Gastroesophageal sphincter (tissue), 4 donors: ENCODE data around the gene SLC26A5. TPM values are rescaled to one million over a fixed set of nuclear protein-coding genes. Genes with fewer than 3 reads are reported as not detected.

Source experiments
- ATAC-seq: fragments of 150-250 bp; one replicate; pipeline ENCODE4 v1.9.1; 2016; ENCODE audit warnings: mild to moderate bottlenecking, moderate library complexity
- H3K27ac ChIP-seq, 4 donors: fragments of 200-600 bp; sonication (generic) in 3 of 4; 1 replicate in 3 of 4; 2 replicates in 1 of 4; pipeline ENCODE4 v1.5.1; 2016 to 2019
- H3K27me3 ChIP-seq: fragments of 200-600 bp; sonication (generic); one replicate; pipeline ENCODE4 v1.5.1; 2019
- H3K36me3 ChIP-seq, 2 donors: fragments of 200-600 bp; sonication (generic); one replicate each; pipeline ENCODE4 v1.5.1; 2019; ENCODE audit warnings: control low read depth in 1 of 2
- H3K4me1 ChIP-seq, 3 donors: fragments of 200-600 bp; sonication (generic); 1 replicate in 2 of 3; 2 replicates in 1 of 3; pipeline ENCODE4 v1.5.1; 2016 to 2019; ENCODE audit warnings: control low read depth in 2 of 3
- H3K4me3 ChIP-seq, 2 donors: fragments of 200-600 bp; sonication (generic); one replicate each; pipeline ENCODE4 v1.5.1; 2019; ENCODE audit warnings: mild to moderate bottlenecking in 1 of 2, moderate library complexity in 1 of 2
- H3K9me3 ChIP-seq, 3 donors: fragments of 200-600 bp; sonication (generic); one replicate each; pipeline ENCODE4 v1.5.1; 2017 to 2019; ENCODE audit warnings: control low read depth in 2 of 3
- EP300 ChIP-seq: sonication (generic); formaldehyde crosslinking; IDR thresholded peaks from one replicate; pipeline ENCODE4 v1.6.1; 2017; ENCODE audit warnings: antibody characterized with exemption, mild to moderate bottlenecking
- POLR2A ChIP-seq, 2 donors: fragments of 450-650 bp; IDR thresholded peaks; one replicate each; pipeline ENCODE4 v1.6.1; 2017; ENCODE audit warnings: antibody characterized with exemption in 2 of 2, mild to moderate bottlenecking in 2 of 2, moderate library complexity in 1 of 2
- POLR2AphosphoS5 ChIP-seq: sonication (generic); formaldehyde crosslinking; IDR thresholded peaks from one replicate; pipeline ENCODE4 v1.6.1; 2017; ENCODE audit warnings: antibody characterized with exemption
- WGBS, 2 donors: methylation state at CpG; one replicate each; pipeline ENCODE4 v1.1.5; 2018; ENCODE audit warnings: low coverage in 1 of 2; 5-methylcytosine and 5-hydroxymethylcytosine counted together
- total RNA-seq, 4 donors: library from RNA; depleted of rRNA; stranded (reverse); fragments of >200 nt; gene quantifications; one replicate each; pipeline ENCODE4 v1.1.0, GENCODE V29; 2016
- TF ChIP-seq, protein P1 (sequence below), 4 experiments: fragments of 200-600 bp in 2 of 4; fragments of 450-650 bp in 2 of 4; sonication (generic) in 1 of 4; IDR thresholded peaks; one replicate each; pipeline ENCODE4 v1.5.1; 2017 to 2019; ENCODE audit warnings: antibody characterized with exemption in 4 of 4, mild to moderate bottlenecking in 2 of 4, moderate library complexity in 2 of 4

SLC26A5 gene
- total RNA-seq, 4 donors from 2014 or later: 0.13 to 0.16 TPM; not detected in 2

DNA sequence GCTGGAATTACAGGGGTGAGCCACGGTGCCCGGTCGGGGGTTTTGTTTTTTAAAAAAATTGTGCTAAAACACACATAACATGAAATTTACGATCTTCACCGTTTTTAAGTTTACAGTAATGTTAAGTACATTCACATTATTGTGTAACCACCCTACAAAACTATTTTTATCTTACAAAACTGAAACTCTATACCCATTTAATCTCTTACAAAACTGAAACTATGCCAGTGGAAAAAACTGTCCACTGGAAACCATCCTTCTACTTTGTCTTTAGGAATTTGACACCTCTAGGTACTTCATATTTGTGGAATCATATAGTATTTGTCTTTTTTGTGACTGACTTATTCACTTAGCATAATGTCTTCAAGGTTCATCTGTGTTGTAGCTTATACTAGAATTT is 99.6 kb downstream of the SLC26A5 start:
- 79 to 89% methylated on average over 5 of the region's 5 CpGs for WGBS, 2 donors
- Histone ChIP-seq H3K27ac (no peak overlapping the region), H3K4me3 (no peak overlapping the region), H3K9me3 (no peaks in the 10 kb centered on the region), H3K4me1 (peaks cover 8 to 69% (median 23%) of the 10 kb centered on the region in 3 donors), H3K27me3 (no peaks in the 10 kb centered on the region), H3K36me3 (peaks cover 0 to 7% of the 10 kb centered on the region in 2 donors)
- ATAC-seq: no peak
- TF ChIP-seq, protein P1, sequence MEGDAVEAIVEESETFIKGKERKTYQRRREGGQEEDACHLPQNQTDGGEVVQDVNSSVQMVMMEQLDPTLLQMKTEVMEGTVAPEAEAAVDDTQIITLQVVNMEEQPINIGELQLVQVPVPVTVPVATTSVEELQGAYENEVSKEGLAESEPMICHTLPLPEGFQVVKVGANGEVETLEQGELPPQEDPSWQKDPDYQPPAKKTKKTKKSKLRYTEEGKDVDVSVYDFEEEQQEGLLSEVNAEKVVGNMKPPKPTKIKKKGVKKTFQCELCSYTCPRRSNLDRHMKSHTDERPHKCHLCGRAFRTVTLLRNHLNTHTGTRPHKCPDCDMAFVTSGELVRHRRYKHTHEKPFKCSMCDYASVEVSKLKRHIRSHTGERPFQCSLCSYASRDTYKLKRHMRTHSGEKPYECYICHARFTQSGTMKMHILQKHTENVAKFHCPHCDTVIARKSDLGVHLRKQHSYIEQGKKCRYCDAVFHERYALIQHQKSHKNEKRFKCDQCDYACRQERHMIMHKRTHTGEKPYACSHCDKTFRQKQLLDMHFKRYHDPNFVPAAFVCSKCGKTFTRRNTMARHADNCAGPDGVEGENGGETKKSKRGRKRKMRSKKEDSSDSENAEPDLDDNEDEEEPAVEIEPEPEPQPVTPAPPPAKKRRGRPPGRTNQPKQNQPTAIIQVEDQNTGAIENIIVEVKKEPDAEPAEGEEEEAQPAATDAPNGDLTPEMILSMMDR (IDR thresholded peaks at IDR 0.05): no peak
- TF ChIP-seq POLR2AphosphoS5: no peak
- TF ChIP-seq POLR2A (IDR thresholded peaks at IDR 0.05): no peak
- TF ChIP-seq EP300: no peak

DNA sequence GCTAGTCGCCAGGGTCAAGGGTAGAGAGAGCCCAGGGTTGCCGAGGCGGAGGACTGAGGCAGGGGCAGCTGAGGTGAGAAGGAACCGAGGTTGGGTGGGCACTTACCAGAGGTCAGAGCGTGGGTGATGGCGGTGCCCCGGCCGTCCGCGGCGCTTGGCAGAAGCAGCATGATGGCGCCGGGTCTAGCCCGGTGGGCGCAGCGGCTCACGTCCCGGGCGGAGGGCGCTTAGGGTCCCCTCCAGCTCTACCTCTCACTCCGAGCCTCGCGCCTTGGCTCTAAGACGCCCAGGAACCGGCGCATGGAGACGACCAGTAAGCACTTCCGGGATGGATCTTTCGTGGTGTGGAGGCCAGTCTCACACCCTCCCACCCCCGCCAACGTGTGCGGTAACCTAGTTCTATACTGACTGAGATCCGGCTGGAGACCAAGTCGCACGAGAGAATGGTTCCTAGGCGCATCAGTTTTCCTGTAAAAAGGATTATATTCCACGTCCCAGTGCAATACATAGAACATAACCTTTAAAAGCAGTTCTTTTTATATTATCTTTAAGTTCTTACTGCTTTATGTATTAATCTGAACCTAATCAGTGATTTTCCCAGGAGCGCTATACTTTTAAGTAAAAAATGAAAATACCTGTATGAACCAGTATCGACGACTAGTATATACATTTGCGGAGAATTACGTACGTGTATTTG is 101.4 kb downstream of the SLC26A5 start, which contains the start of gene DNAJC2:
TSS of gene DNAJC2 (minus strand) at position 315 of the 697 bp plus-strand sequence. CDS start at position 170, 145 bp downstream.
- Histone ChIP-seq H3K9me3 (no peaks in the 10 kb centered on the region), H3K27ac (peak within 1 kb of the TSS; percentile 65 to 90 (median 86)), H3K36me3 (peaks cover 0 to 25% of the 10 kb centered on the region in 2 donors), H3K4me1 (peaks cover 6 to 51% (median 23%) of the 10 kb centered on the region in 3 donors), H3K27me3 (no peaks in the 10 kb centered on the region), H3K4me3 (peak within 1 kb of the TSS; percentile 70 to 80)
- TF ChIP-seq POLR2AphosphoS5 (peak; percentile 86), POLR2A (IDR thresholded peaks at IDR 0.05) (peak; percentile 25 to 41), EP300 (no peak)
- TF ChIP-seq, protein P1 (IDR thresholded peaks at IDR 0.05): no peak
- peak; percentile 91 for ATAC-seq
- WGBS, 2 donors: 24 to 27% methylated on average over 10 to 12 of the region's 43 CpGs

DNA sequence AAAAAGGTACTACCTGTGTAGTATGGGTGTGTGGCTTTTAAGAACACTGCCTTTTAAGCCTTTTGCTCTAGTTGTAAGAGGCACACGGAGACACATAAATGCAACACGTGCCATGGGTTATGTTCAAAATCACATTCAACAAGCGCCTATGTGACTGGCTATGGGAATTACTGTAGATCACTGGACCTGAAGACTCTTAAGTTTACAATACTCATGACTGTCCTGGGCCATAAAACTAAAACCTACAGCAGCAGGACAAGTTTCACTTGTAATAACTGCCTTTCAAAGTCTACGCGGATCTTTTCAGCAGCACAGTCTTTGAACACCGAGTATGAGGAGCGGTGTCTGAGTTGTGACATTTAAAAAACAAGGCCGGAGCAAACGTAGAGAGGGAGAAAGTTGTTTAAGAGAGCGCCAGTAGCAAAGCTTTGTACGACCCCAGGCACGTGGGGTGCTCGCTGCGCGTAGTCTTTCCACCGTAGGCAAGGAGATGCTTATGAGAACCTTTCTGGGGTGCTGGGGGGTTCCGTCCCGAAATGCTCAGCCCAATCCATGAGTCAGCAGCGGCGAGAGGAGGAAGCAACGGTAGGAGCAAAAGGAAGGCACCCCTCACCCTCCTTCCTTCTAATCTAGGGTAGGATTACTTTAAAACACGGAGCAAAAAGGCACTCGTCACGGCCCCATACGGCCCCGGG is 102.1 kb downstream of the SLC26A5 start:
- peak overlapping the region; percentile 70 to 80 for H3K4me3 ChIP-seq
- H3K27ac ChIP-seq: peak overlapping the region; percentile 65 to 90 (median 86)
- peak; percentile 4 for ATAC-seq
- peaks cover 0 to 32% of the 10 kb centered on the region in 2 donors for H3K36me3 ChIP-seq
- H3K27me3 ChIP-seq: no peaks in the 10 kb centered on the region
- no peak for TF ChIP-seq EP300
- TF ChIP-seq POLR2AphosphoS5: no peak
- TF ChIP-seq, protein P1 (IDR thresholded peaks at IDR 0.05): no peak
- TF ChIP-seq POLR2A (IDR thresholded peaks at IDR 0.05): no peak
- WGBS, 2 donors: 2 to 3% methylated on average over 3 to 21 of the region's 26 CpGs
- peaks cover 4 to 44% (median 17%) of the 10 kb centered on the region in 3 donors for H3K4me1 ChIP-seq
- no peaks in the 10 kb centered on the region for H3K9me3 ChIP-seq

DNA sequence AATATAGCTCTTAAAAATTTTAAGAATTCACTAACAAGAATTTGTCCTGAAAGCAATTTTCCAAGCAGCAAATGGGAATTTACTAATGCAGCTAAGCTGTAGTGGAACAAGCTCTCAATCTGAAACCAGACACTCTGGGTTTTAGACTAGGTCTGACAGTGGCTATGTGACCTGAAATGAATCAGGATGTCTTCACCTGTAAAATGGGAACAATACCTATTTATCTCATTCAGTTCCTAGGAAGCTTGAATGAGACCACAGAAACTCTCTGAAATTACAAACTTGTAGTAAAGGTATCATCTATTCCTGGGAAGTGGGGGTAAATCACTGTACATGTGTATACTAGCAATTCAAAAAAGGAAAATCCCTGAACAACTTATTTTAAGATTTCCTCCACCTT is 102.7 kb downstream of the SLC26A5 start:
- Histone ChIP-seq H3K4me1 (peaks cover 4 to 39% (median 12%) of the 10 kb centered on the region in 3 donors), H3K4me3 (peak overlapping the region; percentile 70 to 80), H3K27ac (no peak overlapping the region), H3K36me3 (peaks cover 0 to 38% of the 10 kb centered on the region in 2 donors), H3K9me3 (no peaks in the 10 kb centered on the region), H3K27me3 (no peaks in the 10 kb centered on the region)
- ATAC-seq: no peak
- TF ChIP-seq POLR2A (IDR thresholded peaks at IDR 0.05) (no peak), EP300 (no peak), POLR2AphosphoS5 (no peak)
- TF ChIP-seq, protein P1 (IDR thresholded peaks at IDR 0.05): no peak
